CD4-positive, alpha-beta T cell treated with Interleukin-4 for 1 hour (primary cell): ENCODE results near the gene OR51V1.
"Not testable (repeated sequence)": the region's sequence is repeated elsewhere in the genome, so short reads cannot be mapped to it uniquely, and the experiment has no call there.

ENCODE experiments used
- DNase-seq, 2 donors: peaks; one replicate each; pipeline ENCODE4 v3.0.0-alpha.2; 2020 to 2022

OR51V1 gene

DNA sequence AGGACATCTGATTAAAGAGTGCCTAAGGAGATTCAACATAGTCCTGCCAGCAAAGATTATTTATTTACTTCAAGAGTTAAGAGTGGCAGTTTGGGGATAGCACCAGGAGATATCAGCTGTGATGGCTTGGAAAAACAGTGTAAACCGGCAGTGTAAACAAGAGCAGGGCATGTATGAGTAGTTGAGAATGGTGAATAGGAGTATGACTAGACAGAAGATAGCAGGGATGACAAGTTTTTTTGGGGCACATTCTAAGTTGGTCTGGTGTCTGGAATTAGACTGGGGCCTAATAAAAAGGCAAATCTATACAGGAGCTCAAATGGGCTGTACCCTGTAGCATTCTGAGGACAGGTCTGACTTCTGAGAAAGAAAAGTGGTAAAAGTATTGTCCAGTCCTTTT lies 39.4 kb downstream of the OR51V1 start:
- DNase-seq: not testable (repeated sequence)

DNA sequence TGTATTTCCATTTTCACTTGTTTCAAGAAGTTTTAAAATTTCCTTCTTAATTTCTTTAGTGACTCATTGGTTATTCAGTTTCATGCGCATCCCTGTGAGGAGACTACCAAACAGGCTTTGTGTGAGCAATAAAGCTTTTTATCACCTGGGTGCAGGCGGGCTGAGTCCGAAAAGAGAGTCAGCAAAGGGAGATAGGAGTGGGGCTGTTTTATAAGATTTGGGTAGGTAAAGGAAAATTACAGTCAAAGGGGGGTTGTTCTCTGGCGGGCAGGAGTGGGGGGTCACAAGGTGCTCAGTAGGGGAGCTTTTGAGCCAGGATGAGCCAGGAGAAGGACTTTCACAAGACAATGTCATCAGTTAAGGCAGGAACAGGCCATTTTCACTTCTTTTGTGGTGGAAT lies 40.3 kb downstream of the OR51V1 start:
- DNase-seq: not testable (repeated sequence)

DNA sequence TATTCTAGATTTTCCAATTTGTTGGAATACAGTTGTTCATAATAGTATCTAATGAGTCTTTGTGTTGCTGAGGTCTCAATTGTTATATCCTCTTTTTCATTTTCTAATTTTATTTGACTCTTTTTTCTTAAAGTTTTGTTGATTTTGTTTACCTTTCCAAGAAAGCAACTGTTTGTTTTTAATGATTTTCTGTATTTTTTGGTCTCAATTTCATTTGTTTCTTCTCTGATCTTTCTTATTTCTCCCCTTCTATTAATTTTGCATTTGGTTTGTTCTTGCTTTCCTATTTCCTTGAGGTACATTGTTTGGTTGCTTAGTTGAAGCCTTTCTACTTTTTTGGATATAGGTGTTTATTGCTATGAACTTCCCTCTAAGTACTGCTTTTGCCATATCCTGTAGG lies 40.7 kb downstream of the OR51V1 start:
- DNase-seq: no peak

DNA sequence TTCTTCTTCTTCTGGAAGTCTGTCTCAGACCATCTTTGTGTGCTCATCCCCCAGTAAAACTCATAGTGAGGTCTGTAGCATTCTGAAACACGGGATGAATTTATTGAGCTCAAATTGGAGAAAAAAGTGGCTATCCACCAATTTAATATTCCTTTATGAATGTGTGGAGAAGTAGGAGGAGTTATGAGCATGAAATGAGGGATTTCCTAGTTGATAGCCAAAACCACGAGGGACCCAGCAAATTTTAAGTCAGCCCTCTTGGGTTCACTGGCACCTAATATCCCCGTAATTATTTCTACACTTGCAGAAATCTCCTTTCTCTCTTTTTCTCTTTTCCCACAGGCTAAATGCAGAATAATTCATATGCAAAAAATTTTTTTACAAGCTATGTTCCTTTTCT lies 45.8 kb downstream of the OR51V1 start, which contains the start of gene OR52A1:
Gene OR52A1, minus strand, starts transcription at position 101 of the 400 bp plus-strand sequence. CDS start 2,388 bp downstream, outside the sequence.
- DNase-seq: no peak

DNA sequence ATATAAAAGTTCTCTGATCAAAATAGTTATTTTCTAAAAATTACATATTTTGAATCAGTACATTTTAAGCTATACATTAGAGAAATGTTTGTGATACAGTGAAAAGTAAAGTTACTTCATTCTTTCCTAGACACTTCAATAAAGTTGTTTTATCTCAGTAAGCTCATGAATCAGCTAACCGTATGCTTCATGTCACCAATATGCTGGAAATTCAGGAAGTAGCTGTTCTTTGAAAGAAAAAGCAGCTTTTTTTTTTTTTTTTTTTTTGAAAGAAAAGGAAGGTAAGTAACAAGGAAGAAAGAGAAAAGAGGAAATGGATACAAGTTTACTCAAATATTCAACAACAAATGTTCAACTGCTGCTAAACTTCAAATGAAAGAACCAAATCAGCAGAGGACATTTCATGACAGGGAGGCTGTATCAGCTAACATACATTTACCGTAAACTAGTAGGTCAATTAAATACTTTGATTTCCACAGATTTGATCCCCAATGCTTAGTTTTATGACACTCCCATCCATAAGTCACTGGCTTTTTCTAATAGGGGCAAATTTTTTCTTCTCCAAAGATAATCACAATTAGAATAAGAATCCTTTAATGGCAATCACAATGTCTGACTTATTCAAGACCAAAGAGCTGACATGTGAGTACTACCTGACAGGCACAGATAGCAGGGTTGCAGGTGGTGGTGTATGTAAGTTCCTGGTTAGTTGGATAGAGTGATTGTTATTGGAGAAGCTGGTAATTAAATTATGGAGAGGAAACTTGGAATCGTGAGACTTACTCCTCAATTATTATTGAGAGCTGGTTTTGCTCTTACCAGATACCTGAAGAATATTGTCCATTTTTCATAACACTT lies 46.7 kb downstream of the OR51V1 start:
- no peak for DNase-seq

DNA sequence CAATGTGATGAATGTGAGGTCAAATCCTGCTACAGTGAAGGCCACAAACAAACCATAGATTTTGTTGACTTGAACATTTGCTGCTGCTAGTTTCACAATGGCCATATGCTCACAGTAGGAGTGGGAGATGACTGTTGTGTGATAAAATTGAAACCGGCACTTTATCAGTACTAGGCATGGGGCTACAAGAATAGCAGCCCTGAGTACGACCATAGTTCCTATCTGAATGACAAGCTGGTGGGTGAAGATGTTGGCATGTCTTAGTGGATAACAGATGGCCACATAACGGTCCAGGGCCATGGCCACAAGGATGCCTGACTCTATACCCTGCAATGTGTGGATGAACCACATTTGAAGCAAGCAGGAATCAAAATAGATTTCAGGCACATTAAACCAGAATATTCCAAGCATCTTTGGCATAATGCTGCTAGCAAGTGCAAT lies 48.7 kb downstream of the OR51V1 start:
- no peak for DNase-seq
